ENCODE results near the gene OR51A2. TPM values are rescaled to one million over a fixed set of nuclear protein-coding genes. Genes with fewer than 3 reads are reported as not detected.
"Not testable (repeated sequence)": the region's sequence is repeated elsewhere in the genome, so short reads cannot be mapped to it uniquely, and the experiment has no call there.

Gene OR51A2
- not detected for polyA plus RNA-seq (ENCODE audit: insufficient read length in 12 of 12)
- long read RNA-seq, donor 1 = 0 reads
- long read RNA-seq, donor 2 = 0 reads
- long read RNA-seq, donor 3 = 0 reads
- long read RNA-seq, donor 4 = 0 reads
- long read RNA-seq, donor 5 = 0 reads
- long read RNA-seq, donor 6 = 0 reads
- long read RNA-seq, donor 7 = 0 reads
- long read RNA-seq, donor 8 = 0 reads
- long read RNA-seq, donor 9 = 0 reads
- long read RNA-seq, donor 10 = 0 reads
- long read RNA-seq, donor 11 = 0 reads

- not testable (repeated sequence) for DNase-seq
These were observed at the start of gene OR51A2 for GRCh38 chr11:4955613-4956012. OR51A2 (minus strand) TSS chr11:4955713; CDS start chr11:4955713, 0 bp downstream.

GRCh38 chr11:5004424-5005274 is 49.1 kb upstream of the OR51A2 start:
- peak; percentile 20 for DNase-seq

GRCh38 chr11:4994551-4994950 is 39.0 kb upstream of the OR51A2 start, which contains the start of gene OR51L1:
OR51L1 (plus strand) TSS chr11:4994851; CDS start chr11:4998983, 4,132 bp downstream.
- no peak for DNase-seq

DNA sequence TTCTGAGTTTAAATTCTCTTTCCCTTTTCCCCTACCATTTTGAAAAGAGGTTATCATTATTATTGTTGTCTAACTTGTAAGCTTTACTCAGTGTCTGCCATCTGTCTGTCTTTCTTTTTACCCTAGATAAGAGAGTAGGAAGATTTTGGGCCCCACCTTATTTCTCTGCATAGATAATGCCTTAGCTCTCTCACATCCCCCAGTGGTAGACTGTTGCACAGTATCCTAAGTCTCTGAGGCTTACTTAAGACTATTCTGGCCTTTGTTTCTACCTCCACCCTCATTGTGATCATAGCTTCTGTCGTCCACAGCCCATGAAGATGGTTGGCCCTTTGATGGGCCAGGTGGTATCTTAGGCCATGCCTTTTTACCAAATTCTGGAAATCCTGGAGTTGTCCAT is 35.5 kb upstream of the OR51A2 start:
- DNase-seq = no peak

DNA sequence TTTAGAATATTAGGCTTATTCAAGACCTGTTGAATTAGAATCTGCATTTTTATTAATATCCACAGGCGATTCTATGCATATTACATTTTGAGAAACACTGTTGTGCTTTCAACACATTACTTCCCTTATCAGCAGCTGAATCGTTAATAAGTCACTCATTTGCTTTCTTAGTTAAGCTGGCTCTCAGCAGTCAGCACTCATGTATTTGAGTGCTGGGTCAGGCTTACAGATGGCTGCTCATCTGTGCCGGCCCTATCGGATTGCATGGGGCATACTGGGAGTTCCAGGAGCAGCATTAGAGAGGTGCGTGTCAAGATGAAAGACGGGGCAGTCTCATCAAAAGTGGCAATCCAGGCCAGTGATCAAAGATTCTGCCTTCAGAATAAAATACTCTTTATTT is 28.3 kb upstream of the OR51A2 start:
- no peak for DNase-seq

GRCh38 chr11:4982678-4983077 is 27.2 kb upstream of the OR51A2 start:
- no peak for DNase-seq

DNA sequence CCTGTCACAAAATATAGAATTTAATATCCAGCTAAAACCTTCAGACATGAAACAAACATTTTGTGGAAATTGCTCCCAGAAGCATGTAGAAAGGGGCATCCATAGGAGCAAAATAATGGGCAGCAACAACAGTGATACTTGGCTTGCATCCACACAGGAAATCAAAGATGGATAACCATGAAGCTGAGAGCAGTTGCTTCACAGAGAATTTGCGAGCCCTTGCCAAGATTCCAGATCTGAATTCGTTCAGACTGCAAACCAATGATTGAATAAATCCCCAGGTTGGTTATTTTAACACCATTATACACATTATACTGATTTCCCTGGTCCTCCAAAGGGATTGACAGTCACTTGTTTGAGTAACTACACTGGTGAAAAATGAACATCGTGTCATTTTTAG is 23.5 kb upstream of the OR51A2 start:
- peak; percentile 23 for DNase-seq

DNA sequence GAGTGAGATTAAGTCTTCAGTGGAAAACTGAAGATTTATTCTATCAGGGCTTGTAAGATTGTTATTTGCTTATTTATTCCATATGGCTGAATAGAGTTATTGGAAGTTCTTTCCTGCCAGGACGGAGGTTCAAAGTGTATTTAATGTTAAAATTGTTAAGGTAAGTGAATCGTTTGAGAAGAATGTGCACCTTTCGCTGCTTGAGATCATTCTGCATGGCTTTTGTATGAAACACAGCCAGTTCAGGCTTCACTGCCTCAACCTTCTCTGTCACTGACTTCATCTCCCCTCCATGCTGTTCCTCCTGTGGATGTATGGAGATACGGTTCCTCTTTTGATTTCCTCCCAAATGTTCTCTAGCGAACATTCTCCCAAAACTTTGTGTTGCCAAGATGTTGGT is 19.9 kb upstream of the OR51A2 start:
- DNase-seq = no peak

- peak; percentile 4 for DNase-seq
These were observed 7.3 kb upstream of the OR51A2 start for GRCh38 chr11:4962816-4963215.

DNA sequence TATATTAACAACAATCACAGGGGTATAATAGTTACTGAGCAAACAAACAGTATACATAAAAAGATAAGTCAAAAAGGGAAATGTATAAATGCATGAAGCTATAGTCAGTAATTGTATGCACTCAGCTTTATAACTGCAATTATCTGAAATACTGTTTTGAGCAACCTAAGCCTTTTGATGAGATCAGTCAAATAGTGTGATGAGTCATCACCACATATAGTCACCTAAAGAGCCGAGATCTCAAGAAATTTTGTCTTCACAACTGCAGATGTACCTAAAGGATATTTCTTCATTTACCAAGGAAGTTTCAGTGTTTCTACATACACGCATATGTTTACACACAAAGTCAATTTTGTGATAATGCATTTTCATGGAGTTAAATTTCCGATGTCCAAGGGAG is 5.4 kb upstream of the OR51A2 start:
- DNase-seq = no peak

DNA sequence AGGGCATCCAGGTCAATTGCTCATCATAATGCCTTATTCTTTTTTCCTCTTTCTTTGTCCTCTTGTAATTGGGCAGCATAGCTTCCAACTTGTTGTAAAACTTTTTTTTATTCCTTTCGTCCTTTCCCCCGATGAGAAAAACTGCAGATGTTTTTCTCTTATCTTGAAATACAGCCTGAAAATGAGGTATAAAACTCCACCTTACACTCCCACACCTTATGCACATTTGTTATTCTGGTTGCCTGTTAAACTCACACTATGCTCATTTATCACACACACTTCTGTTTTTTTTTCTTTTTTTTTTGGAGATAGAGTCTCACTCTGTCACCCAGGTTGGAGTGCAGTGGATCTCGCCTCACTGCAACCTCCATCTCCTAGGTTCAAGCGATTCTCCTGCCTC is 1.9 kb upstream of the OR51A2 start:
- no peak for DNase-seq

- no peak for DNase-seq
These were observed 8.0 kb downstream of the OR51A2 start, which contains the start of gene OR51A4 for GRCh38 chr11:4947505-4947904. OR51A4 (minus strand) TSS chr11:4947605; CDS start chr11:4947100, 505 bp downstream.

DNA sequence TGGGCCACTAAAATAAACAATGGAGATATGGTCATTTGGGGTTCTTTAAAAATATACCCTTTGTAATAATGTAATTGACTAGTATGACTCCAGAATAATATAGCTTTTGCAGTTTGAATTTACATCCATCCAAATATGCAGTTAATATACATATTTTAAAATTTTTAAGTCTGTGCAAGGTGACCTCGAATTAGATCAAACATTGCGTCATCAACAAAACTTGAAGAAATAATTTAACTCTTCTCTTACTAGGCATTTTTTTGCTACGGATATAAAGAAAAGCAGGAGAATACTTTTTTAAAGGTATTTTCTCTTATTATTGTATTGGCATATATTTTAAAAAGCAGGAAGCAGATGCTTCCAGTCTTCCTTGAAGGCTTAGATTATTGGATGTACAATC is 18.8 kb downstream of the OR51A2 start:
- DNase-seq = no peak

GRCh38 chr11:4932751-4933150 is 22.8 kb downstream of the OR51A2 start:
- DNase-seq = no peak

DNA sequence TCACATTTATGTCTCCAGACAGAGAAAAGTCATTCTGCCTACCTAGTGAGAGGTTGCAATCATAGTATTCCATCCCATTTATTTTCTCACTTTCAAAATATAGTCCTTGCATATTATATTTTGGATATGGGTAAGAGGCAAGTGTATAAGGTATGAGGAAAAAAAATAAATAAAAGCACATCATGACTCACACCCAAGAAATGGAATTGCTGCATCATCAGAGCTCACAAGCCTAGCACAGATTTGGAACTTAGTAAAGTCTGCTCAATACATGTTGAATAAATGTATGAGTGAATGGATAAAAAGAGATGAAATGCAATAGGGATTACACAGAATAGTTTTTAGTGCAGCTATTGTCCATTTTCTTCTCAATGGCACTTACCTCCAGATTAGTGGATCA is 28.9 kb downstream of the OR51A2 start:
- DNase-seq = no peak

- DNase-seq = no peak
These were observed 31.3 kb downstream of the OR51A2 start, which contains the start of gene OR51G1 for GRCh38 chr11:4924239-4924638. OR51G1 (minus strand) TSS chr11:4924339; CDS start chr11:4924339, 0 bp downstream.

- DNase-seq = no peak
These were observed 33.2 kb downstream of the OR51A2 start for GRCh38 chr11:4922304-4922703.

DNA sequence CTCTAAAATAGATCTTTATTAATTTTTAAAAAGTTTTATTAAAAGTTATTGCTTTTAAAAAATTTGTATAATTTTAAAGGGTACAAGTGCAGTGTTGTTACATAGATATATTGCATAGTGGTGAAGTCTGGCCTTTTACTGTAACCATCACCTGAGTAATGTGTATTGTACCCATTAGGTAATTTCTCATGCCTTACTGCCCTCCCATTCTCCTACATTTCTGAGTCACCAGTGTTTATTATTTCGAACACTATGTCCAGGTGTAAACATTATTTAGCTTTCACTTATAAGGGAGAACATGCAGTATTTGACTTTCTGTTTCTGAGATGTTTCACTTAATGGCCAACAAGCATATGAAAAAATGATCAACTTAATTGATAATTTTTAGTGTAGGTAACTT is 33.7 kb downstream of the OR51A2 start:
- no peak for DNase-seq

DNA sequence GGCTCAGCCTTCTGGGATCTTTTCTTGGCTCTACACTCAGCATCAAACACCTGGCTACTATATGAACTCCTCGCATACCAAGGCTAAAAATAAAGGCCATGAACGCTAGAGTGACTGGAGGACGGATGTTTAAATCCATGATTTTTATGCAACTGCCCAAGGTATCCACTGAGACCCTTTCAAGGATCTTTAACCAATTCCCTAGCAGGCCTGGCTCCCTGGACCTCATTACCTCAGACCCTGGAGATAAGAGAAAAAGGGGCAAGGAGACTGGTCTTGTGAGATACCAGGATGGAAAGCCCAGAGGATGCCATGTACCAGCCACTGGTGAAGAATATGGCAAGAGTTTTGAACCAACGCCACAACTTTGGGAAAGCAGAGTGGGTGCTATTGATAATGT is 36.3 kb downstream of the OR51A2 start, which contains the start of gene OR51G2:
Gene OR51G2 (minus strand): TSS at position 101 of the 400 bp plus-strand sequence. CDS start 3,687 bp downstream, outside the sequence.
- no peak for DNase-seq

DNA sequence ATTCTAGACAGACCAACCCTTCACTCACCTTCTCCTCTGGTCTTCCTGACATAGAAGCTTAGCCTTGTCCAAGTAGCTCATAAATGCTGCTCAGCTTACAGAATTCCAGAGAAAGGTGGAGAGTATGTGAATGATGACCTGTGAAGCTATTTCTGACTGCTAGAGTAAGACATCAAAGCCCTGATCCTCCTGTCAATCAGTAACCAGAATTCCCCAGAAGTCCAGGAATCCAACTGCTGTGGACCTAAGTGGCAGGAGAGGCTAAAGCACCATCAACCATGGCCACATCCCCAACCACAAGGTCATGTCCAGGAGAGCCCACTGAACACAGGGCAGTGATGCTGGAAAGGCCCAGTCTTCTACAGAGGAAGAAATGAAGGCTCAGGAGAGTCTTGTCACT is 38.9 kb downstream of the OR51A2 start:
- DNase-seq = no peak
